Measurements from ENCODE around the gene VPS13D.

DNA sequence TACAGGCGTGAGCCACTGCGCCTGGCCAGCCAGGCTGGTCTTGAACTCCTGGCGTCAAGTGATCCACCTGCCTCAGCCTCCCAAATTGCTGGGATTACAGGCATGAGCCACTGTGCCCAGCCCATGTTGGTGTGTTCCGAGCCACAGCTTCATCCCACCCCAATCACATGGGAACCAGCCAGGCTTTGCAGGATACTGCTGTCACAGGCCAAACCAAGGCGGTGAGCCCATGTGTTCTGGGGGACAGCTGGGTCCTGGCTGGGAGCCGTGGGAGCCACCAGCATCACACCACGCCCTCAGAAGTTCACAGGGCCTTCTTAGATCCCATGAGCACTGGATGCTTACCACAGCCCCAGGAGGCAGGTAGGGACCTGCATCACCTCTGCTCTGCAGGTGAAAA, 331.3 kb downstream of the VPS13D start:
- no peak for TF ChIP-seq POLR2A (IDR thresholded peaks at IDR 0.05; ENCODE audit: low read depth, low read length)
- no peak for TF ChIP-seq NR2C1 (IDR thresholded peaks at IDR 0.05)
- TF ChIP-seq NR2F1 (conservative IDR thresholded peaks at IDR 0.05), result no peak
